GM13976 (cell line): ENCODE results near the gene TRIM31.
"Not testable (repeated sequence)": the region's sequence is repeated elsewhere in the genome, so short reads cannot be mapped to it uniquely, and the experiment has no call there.

Source experiments
- DNase-seq: peaks from one replicate; pipeline ENCODE4 v3.0.0; 2012; ENCODE audit warnings: low spot score
- CTCF ChIP-seq: IDR thresholded peaks from 2 replicates; pipeline ENCODE4 v1.5.1; 2012; ENCODE audit warnings: borderline replicate concordance, mild to moderate bottlenecking; ENCODE audit not compliant: insufficient read depth; ENCODE audit errors: extremely low read depth, missing control alignments, control extremely low read depth
- in situ Hi-C: fragments of 300-500 bp; cut with MboI; formaldehyde crosslinking; loops from one replicate; pipeline ENCODE4 v1.12.0; 2022; ENCODE audit warnings: low sequenced_read_pairs, mixed read lengths, inconsistent platforms; ENCODE audit not compliant: unreplicated experiment

TRIM31 gene

DNA sequence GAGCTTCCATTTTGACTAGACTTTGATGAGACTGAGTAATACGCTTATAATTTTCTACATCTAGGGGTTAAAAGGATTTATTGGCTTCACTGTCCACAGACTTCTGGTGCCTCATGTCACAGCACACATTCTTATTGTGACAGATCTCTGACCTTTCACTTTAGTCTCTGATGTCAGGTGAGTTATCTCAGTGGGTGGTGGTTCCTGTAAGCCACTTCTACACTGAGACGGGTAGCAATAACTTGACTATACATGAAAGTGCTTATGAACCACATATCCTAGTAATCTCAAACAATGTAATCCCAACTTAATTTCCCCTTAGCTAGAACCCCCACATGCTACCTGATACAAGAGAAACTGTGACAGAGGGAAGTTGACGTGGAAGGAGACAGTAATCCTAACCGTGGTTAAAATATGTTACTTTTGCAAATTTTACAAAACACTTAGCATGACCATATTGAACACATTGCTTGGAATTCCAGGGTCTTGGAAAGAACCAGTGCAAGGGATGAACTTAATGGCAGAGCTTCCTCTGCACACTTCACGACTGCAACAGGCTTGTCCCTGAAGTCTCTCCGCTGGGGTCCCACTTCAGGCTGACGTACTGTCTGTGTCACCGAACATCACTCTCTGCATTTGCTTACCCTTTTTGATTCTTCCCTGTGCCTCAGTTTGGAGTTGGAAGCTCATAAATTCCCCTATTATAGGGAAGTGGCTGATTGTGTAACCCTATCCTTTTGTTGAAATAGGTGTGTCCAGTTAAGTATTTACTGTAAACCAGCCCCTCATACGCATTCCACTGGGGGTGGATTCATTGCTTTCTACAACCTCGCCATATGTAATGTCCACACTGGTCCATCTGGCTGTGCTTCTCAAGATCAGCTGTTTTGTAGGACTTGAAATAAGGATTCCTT is 16.6 kb upstream of the TRIM31 start:
- no peak for TF ChIP-seq CTCF
- in situ Hi-C loops = no loop called here
- DNase-seq = no peak

DNA sequence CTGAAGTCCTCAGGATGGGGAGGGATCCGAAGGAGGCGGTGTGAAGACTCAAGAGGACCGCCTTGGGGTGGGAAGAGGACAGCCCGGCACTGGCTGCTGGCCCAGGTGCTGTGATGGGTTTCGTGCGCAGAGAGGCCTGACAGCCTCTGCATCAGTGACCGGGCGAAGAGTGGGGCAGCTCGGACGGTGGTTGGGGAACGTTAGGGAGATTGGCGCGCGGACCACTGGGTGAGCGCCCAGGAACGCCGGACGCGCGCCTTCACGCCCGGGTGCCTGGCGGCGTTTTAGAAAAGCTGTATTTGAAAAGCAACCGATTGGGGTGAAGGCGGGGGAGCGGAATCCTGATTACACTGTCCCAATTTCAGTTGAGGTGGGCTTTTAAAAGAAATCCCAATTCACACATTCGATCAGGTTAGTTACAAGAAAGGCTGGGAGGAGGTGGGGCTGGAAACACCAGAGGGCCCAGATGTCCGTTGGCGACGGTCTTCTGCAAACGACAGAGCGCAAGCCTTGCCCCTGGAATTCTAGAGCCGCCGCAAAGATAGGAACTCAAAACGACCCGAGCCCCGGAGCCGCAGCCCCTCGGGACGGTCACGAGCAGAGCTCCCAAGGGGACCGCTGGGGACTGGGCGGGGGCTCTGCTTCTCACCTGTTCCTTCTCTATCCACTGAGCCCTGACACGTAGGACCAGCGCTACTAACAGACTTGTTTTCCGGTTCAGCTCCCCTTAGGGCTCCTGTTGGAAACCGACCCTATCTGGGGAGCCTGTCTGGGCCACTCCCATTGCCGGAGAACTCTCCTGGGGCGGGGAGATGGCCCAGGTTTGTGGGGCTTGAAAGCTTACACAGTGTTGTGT is 14.6 kb upstream of the TRIM31 start:
- in situ Hi-C loops = no loop called here
- DNase-seq = no peak
- TF ChIP-seq CTCF = no peak

DNA sequence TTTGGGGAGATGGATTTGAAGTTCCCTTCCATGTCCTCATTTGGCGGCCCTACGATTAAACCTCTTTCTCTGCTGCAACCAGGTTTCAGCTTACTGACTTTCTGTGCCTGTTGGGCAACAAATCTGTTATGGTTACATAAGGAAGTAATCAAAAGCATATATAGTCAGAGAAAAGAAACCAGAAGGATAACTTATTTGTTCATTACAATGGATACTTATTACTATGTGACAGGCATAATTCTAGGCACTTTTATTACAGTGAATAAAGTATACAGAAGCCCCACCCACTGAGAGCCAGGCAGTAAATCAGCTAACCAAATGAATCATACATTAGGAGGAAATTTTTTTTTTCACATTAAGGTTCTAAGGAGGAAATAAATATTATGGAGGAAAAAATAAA is 9.6 kb upstream of the TRIM31 start:
- in situ Hi-C loops = no loop called here
- no peak for TF ChIP-seq CTCF
- no peak for DNase-seq

- no peak for TF ChIP-seq CTCF
- in situ Hi-C loops = no loop called here
- no peak for DNase-seq
Measured at GRCh38 chr6:30121446-30122366, 8.8 kb upstream of the TRIM31 start.

DNA sequence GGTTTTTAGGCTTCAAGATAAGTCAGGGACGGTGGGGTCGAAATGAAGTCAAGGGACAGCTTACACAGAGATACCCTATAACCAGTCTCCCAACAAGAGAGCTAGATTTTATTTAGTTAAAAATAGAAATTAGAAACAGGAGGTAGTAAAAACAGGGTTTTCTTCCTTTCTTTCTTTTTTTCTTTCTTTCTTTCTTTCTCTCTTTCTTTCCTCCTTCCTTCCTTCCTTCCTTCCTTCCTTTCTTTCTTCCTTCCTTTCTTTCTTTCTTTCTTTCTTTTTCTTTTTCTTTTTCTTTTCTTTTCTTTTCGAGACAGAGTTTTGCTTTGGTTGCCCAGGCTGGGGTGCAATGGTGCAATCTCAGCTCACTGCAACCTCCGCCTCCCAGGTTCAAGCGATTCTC is 5.8 kb upstream of the TRIM31 start:
- DNase-seq, in situ Hi-C loops: not testable (repeated sequence)

- TF ChIP-seq CTCF = no peak
- in situ Hi-C loops = no loop called here
- DNase-seq = no peak
Measured at GRCh38 chr6:30116724-30117123, 3.8 kb upstream of the TRIM31 start.
